Measurements from ENCODE around the gene CTNNA3. TPM values are rescaled to one million over a fixed set of nuclear protein-coding genes. Genes with fewer than 3 reads are reported as not detected.

Gene CTNNA3
- total and polyA plus RNA-seq, 4 donors: under 0.01 to 39.8 (median 0.09) TPM

DNA sequence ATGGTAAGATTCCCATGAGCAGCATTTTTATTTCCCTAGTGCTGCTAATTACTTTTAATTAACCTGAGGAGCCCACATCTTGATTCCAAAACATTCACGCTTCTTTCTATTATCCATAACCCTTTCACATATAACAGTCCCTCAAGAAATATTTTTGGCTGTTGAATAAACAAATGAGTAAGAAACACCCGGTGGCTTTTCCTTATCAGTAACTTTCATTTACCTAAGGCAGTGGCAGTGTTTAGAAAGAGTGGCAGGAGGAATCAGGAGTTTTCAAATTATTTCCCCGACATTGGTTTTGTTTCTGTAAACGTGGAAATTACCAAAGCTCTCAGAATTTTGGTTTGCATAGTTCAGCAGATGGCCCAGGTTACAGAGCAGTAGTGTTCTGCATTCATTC is 1785.8 kb downstream of the CTNNA3 start:
- WGBS, 2 donors: 43 to 59% methylated on average over 4 of the region's 4 CpGs
- Histone ChIP-seq H3K9me3 (ENCODE audit: control insufficient read depth in 4 of 4, insufficient read depth in 3 of 4, low read length in 3 of 4) (no peaks in the 10 kb centered on the region), H3K27ac (ENCODE audit: low read depth in 1 of 2, low read length in 1 of 2) (no peak overlapping the region), H3K4me1 (ENCODE audit: control insufficient read depth in 5 of 5, insufficient read depth in 5 of 5, low read length in 5 of 5) (peaks cover 0 to 5% (median 0%) of the 10 kb centered on the region in 5 donors), H3K27me3 (ENCODE audit: control insufficient read depth in 3 of 3, insufficient read depth in 3 of 3, low read length in 2 of 3) (no peaks in the 10 kb centered on the region), H3K9ac (ENCODE audit: insufficient read depth in 1 of 2, low read length in 2 of 2) (no peak overlapping the region), H3K4me3 (no peak overlapping the region), H3K36me3 (ENCODE audit: control insufficient read depth in 4 of 4, insufficient read depth in 4 of 4, low read length in 4 of 4) (no peaks in the 10 kb centered on the region)
- ATAC-seq (ENCODE audit: insufficient read depth, low FRiP score) (no peak), DNase-seq (no peak)
- TF ChIP-seq CTCF (IDR thresholded peaks at IDR 0.05; ENCODE audit: control extremely low read depth, extremely low read depth): no peak

DNA sequence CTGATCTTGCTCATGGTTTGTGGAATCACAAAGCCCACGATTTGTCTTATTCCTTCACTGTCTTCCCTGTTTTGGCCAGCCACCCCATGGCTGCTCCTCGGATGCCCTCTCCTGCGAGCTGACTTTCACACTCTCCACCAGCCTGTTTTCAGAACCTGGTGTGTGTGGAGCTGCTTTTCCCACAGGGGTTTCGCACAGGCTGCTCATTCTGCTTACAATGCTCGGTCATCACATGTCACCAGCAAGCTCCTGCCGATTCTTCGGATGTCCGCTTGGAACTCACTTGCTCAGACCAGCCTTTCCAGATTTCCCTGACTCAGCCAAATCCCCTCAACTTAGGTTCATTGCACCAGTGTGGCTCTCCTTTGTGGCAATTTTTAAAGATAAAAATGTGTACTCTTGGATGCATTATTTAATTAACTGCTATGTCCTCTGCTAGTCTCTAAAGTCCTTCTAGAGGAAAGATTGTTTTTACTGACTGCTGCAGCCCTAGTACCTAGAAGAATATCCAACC is 1788.7 kb downstream of the CTNNA3 start:
- WGBS, 2 donors: 74 to 88% methylated on average over 8 of the region's 8 CpGs
- Histone ChIP-seq H3K9me3 (ENCODE audit: control insufficient read depth in 4 of 4, insufficient read depth in 3 of 4, low read length in 3 of 4) (no peaks in the 10 kb centered on the region), H3K4me1 (ENCODE audit: control insufficient read depth in 5 of 5, insufficient read depth in 5 of 5, low read length in 5 of 5) (peaks cover 0 to 5% (median 0%) of the 10 kb centered on the region in 5 donors), H3K4me3 (no peak overlapping the region), H3K36me3 (ENCODE audit: control insufficient read depth in 4 of 4, insufficient read depth in 4 of 4, low read length in 4 of 4) (no peaks in the 10 kb centered on the region), H3K27me3 (ENCODE audit: control insufficient read depth in 3 of 3, insufficient read depth in 3 of 3, low read length in 2 of 3) (no peaks in the 10 kb centered on the region), H3K9ac (ENCODE audit: insufficient read depth in 1 of 2, low read length in 2 of 2) (no peak overlapping the region), H3K27ac (ENCODE audit: low read depth in 1 of 2, low read length in 1 of 2) (no peak overlapping the region)
- no peak for ATAC-seq (ENCODE audit: insufficient read depth, low FRiP score)
- TF ChIP-seq CTCF (IDR thresholded peaks at IDR 0.05; ENCODE audit: control extremely low read depth, extremely low read depth): no peak
- no peak for DNase-seq

DNA sequence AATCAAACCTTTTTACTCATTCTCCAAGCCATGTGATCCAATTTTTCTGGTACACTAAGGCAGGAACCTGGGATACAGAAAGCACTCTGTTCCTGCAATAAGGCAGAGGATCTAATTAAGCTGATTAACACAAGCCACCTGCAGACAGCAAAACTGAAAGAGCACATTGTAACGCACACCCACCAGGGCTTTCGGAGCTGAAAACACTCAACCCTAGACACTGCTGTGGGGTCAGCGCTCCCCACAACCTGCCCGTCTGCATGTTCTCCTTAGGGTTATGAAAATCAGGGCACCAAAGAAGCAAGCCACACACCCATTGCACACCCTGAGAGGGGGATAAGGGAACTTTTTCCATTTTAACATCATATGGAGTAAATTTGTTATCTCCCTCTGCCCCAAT is 1792.4 kb downstream of the CTNNA3 start:
- Histone ChIP-seq H3K36me3 (ENCODE audit: control insufficient read depth in 4 of 4, insufficient read depth in 4 of 4, low read length in 4 of 4) (no peaks in the 10 kb centered on the region), H3K4me1 (ENCODE audit: control insufficient read depth in 5 of 5, insufficient read depth in 5 of 5, low read length in 5 of 5) (peaks cover 0 to 5% (median 0%) of the 10 kb centered on the region in 5 donors), H3K9me3 (ENCODE audit: control insufficient read depth in 4 of 4, insufficient read depth in 3 of 4, low read length in 3 of 4) (no peaks in the 10 kb centered on the region), H3K27me3 (ENCODE audit: control insufficient read depth in 3 of 3, insufficient read depth in 3 of 3, low read length in 2 of 3) (no peaks in the 10 kb centered on the region), H3K4me3 (no peak overlapping the region), H3K27ac (ENCODE audit: low read depth in 1 of 2, low read length in 1 of 2) (no peak overlapping the region), H3K9ac (ENCODE audit: insufficient read depth in 1 of 2, low read length in 2 of 2) (no peak overlapping the region)
- no peak for DNase-seq
- ATAC-seq (ENCODE audit: insufficient read depth, low FRiP score): no peak
- 95 to 96% methylated on average over 4 of the region's 4 CpGs for WGBS, 2 donors
- TF ChIP-seq CTCF (IDR thresholded peaks at IDR 0.05; ENCODE audit: control extremely low read depth, extremely low read depth): no peak

DNA sequence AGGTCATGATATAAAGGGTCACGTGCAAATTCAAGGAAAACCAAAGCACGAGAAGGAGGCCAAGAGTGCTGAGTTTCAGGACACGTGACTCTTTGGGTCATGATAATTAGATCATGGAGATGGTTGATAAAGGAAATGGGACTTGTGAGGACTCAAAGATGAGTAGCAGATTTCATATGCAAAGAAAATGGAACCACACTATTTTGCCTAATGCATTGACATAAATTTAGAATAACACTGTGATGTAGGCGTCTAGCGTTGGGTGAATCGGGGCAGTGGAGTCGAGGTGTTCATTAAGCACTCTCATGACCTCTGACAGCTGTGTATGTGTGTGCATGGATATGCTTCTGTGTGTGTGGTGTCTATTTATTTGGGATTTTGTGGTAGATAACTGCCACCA is 1795.7 kb downstream of the CTNNA3 start:
- no peak overlapping the region for H3K27ac ChIP-seq (ENCODE audit: low read depth in 1 of 2, low read length in 1 of 2)
- H3K27me3 ChIP-seq (ENCODE audit: control insufficient read depth in 3 of 3, insufficient read depth in 3 of 3, low read length in 2 of 3): no peaks in the 10 kb centered on the region
- ATAC-seq (ENCODE audit: insufficient read depth, low FRiP score) (no peak), DNase-seq (no peak)
- H3K36me3 ChIP-seq (ENCODE audit: control insufficient read depth in 4 of 4, insufficient read depth in 4 of 4, low read length in 4 of 4): no peaks in the 10 kb centered on the region
- TF ChIP-seq CTCF (IDR thresholded peaks at IDR 0.05; ENCODE audit: control extremely low read depth, extremely low read depth): no peak
- no peak overlapping the region for H3K9ac ChIP-seq (ENCODE audit: insufficient read depth in 1 of 2, low read length in 2 of 2)
- no peaks in the 10 kb centered on the region for H3K4me1 ChIP-seq (ENCODE audit: control insufficient read depth in 5 of 5, insufficient read depth in 5 of 5, low read length in 5 of 5)
- no peak overlapping the region for H3K4me3 ChIP-seq
- no peaks in the 10 kb centered on the region for H3K9me3 ChIP-seq (ENCODE audit: control insufficient read depth in 4 of 4, insufficient read depth in 3 of 4, low read length in 3 of 4)
- 93 to 95% methylated on average over 7 of the region's 7 CpGs for WGBS, 2 donors
